Measurements from ENCODE around the gene DHX15. TPM values are rescaled to one million over a fixed set of nuclear protein-coding genes. Genes with fewer than 3 reads are reported as not detected.
"Not testable (repeated sequence)": the region's sequence is repeated elsewhere in the genome, so short reads cannot be mapped to it uniquely, and the experiment has no call there.

Gene DHX15
- total RNA-seq, 2 donors from 2014 or later, result 59.7 to 62.4 TPM

DNA sequence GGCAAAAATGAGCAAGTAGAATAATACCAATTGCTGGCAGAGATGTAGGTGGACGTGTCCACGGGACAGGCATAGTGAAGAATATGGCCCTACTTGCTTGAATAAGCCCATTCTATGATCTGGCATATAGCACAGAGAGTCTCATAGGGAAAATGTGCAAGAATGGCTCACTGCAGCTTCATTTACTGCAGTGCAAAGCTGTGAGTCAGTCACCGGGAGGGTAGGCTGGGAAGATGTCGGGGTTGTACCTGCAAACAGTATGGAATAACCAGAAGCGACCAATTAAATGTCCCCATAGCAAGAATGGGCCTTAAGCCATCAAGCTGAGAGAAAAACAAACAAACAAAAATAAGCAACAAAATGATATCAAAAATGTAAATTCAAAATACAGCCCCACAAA lies 74.3 kb downstream of the DHX15 start:
- TF ChIP-seq, protein P1, sequence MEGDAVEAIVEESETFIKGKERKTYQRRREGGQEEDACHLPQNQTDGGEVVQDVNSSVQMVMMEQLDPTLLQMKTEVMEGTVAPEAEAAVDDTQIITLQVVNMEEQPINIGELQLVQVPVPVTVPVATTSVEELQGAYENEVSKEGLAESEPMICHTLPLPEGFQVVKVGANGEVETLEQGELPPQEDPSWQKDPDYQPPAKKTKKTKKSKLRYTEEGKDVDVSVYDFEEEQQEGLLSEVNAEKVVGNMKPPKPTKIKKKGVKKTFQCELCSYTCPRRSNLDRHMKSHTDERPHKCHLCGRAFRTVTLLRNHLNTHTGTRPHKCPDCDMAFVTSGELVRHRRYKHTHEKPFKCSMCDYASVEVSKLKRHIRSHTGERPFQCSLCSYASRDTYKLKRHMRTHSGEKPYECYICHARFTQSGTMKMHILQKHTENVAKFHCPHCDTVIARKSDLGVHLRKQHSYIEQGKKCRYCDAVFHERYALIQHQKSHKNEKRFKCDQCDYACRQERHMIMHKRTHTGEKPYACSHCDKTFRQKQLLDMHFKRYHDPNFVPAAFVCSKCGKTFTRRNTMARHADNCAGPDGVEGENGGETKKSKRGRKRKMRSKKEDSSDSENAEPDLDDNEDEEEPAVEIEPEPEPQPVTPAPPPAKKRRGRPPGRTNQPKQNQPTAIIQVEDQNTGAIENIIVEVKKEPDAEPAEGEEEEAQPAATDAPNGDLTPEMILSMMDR (IDR thresholded peaks at IDR 0.05), result no peak

DNA sequence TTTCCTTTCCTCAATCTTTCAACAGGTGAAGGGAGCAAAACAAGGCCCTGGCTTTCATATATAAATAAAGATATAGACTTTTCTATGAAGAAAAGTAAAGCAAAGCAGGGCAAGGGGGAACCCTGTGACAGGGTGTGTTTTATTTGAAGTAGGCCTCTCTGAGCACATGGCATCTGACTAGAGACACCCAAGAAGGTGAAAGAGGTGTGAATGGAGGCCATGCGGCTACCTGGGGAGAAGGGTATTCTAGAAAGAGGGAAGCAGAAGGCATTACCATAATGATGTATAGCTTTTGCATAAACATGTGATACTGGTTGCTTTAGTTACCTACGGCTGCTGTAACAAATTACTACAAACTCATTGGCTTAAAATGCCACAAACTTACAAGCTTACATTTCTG lies 75.8 kb downstream of the DHX15 start:
- no peak for DNase-seq (ENCODE audit: low spot score)
- TF ChIP-seq, protein P1 (IDR thresholded peaks at IDR 0.05), result no peak
- H3K4me1 ChIP-seq, result no peaks in the 10 kb centered on the region
- H3K4me3 ChIP-seq, result no peak overlapping the region
- H3K27me3 ChIP-seq, result no peaks in the 10 kb centered on the region
- no peaks in the 10 kb centered on the region for H3K36me3 ChIP-seq
- H3K27ac ChIP-seq, result no peak overlapping the region
- H3K9me3 ChIP-seq, result no peaks in the 10 kb centered on the region

More for the DNA sequence above, 74.3 kb downstream of the DHX15 start:
- Histone ChIP-seq H3K27me3 (no peaks in the 10 kb centered on the region), H3K36me3 (no peaks in the 10 kb centered on the region), H3K4me3 (no peak overlapping the region), H3K27ac (no peak overlapping the region), H3K4me1 (no peaks in the 10 kb centered on the region), H3K9me3 (no peaks in the 10 kb centered on the region)
- DNase-seq (ENCODE audit: low spot score), result no peak

DNA sequence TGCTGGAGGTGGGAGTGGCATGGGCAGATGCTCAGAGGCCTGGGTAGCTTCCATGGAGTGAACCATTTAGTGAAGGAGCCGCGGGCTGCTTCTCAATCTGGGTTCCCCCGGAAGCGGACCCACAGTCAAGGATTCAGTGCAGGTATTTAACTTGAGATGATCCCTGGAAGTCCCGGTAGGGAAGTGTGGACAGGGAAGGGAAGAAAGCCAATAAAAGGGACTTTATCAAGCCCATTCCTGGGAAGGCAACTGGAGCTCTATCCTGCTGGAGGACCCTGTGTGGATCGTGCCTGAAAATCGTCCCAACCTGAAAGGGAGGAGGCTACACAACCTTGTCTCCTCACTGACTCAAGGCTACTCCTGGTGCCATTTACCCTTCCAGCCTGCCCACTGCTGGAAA lies 76.9 kb downstream of the DHX15 start:
- DNase-seq (ENCODE audit: low spot score), result no peak
- Histone ChIP-seq H3K4me3 (no peak overlapping the region), H3K36me3 (no peaks in the 10 kb centered on the region), H3K27ac (no peak overlapping the region), H3K27me3 (no peaks in the 10 kb centered on the region), H3K9me3 (no peaks in the 10 kb centered on the region), H3K4me1 (no peaks in the 10 kb centered on the region)
- TF ChIP-seq, protein P1 (IDR thresholded peaks at IDR 0.05), result no peak

DNA sequence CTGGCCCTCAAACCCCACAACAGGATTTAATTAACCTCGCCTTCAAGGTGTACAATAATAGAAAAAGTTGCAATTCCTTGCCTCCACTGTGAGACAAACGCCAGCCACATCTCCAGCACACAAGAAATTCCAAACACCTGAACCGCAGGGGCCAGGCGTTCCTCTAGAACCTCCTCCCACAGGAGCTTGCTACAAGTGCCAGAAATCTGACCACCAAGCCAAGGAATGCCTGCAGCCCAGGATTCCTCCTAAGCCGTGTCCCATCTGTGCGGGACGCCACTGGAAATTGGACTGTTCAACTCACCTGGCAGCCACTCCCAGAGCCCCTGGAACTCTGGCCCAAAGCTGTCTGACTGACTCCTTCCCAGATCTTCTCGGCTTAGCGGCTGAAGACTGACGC lies 81.3 kb downstream of the DHX15 start:
- H3K27me3 ChIP-seq; H3K27ac ChIP-seq; H3K4me1 ChIP-seq; DNase-seq (ENCODE audit: low spot score); H3K4me3 ChIP-seq; H3K9me3 ChIP-seq; H3K36me3 ChIP-seq: not testable (repeated sequence)

DNA sequence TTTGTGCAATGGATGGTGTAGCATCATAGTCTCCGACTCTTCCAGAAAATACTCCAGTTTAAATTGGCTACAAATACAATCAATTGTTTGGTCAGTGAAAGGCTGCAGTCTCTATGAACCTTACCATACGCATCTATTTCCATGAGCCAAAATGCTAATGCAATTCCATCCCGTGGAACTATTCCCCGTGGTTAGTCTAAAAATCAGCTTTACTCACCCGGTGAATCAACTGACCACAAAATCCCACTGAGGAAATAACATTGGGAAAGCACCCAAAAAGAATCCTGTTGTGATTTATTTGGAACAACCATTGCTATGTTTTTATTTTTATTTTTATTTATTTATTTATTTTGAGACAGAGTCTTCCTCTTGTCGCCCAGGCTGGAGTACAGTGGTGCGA lies 87.1 kb downstream of the DHX15 start:
- TF ChIP-seq, protein P1 (IDR thresholded peaks at IDR 0.05), result no peak
- no peak for DNase-seq (ENCODE audit: low spot score)
- Histone ChIP-seq H3K4me1 (no peaks in the 10 kb centered on the region), H3K27ac (no peak overlapping the region), H3K36me3 (no peaks in the 10 kb centered on the region), H3K9me3 (no peaks in the 10 kb centered on the region), H3K27me3 (no peaks in the 10 kb centered on the region), H3K4me3 (no peak overlapping the region)

- Histone ChIP-seq H3K27me3 (no peaks in the 10 kb centered on the region), H3K36me3 (no peaks in the 10 kb centered on the region), H3K4me1 (no peaks in the 10 kb centered on the region), H3K9me3 (no peaks in the 10 kb centered on the region), H3K4me3 (no peak overlapping the region), H3K27ac (no peak overlapping the region)
- no peak for DNase-seq (ENCODE audit: low spot score)
- TF ChIP-seq, protein P1 (IDR thresholded peaks at IDR 0.05), result no peak
Observed at GRCh38 chr4:24496597-24496996, 87.8 kb downstream of the DHX15 start.
